ENCODE results near the gene SH3D21. TPM values are rescaled to one million over a fixed set of nuclear protein-coding genes. Genes with fewer than 3 reads are reported as not detected.

Gene SH3D21
- total and polyA plus RNA-seq, 2 of the 8 experiments (the other 6 are each of a cell fraction or from before 2014, with no cell fraction given), result 3.4 to 8.6 TPM

DNA sequence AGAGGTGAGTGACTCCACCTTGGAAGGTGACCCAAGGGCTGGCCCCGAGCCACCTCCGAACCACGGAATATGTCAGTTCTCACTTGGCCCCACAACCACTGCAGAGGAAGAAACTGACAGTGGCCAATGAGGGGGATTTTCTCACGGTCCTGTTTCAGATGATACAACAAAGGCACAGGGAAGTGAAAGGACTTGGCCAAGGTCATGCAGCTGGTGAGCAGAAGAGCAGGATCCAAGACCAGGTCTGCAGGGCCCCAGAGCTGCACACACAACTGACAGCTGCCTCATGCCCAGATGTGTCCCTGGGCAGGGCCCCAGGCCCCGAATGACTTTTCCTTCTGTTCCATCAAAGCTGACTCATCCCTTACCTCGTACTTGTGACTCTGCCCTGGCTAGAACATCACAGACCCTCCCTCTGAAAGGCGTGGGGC is 43.1 kb downstream of the SH3D21 start:
- no peaks in the 10 kb centered on the region for H3K23me2 ChIP-seq (ENCODE audit: low read depth, low read length)
- no peak overlapping the region for H2BK5ac ChIP-seq (ENCODE audit: low read depth, low read length)
- H3K4me3 ChIP-seq (ENCODE audit: extremely low read depth in 1 of 4, insufficient read depth in 2 of 4, low read depth in 3 of 4, low read length in 4 of 4), result no peak overlapping the region
- no peak overlapping the region for H3K56ac ChIP-seq (replicated peaks; ENCODE audit: insufficient read length, low read depth, low read length)
- no peak overlapping the region for H2AFZ ChIP-seq (ENCODE audit: low read length)
- H4K20me1 ChIP-seq (replicated peaks in 1 of 2; ENCODE audit: control insufficient read depth in 1 of 2, insufficient read depth in 2 of 2, low read length in 2 of 2), result peaks cover 3% of the 10 kb centered on the region in 2 experiments
- H4K91ac ChIP-seq (replicated peaks; ENCODE audit: insufficient read length, low read length), result no peak overlapping the region
- H3K27me3 ChIP-seq (replicated peaks in 1 of 4; ENCODE audit: control insufficient read depth in 3 of 4, extremely low read depth in 1 of 4, insufficient read depth in 3 of 4, low read length in 3 of 4), result no peaks in the 10 kb centered on the region
- H2BK120ac ChIP-seq (replicated peaks; ENCODE audit: low read depth, low read length), result no peak overlapping the region
- POLR2A ChIA-PET (ENCODE audit: partially characterized antibody), result interaction anchor here (0.5 to 1.6 kb wide), 5 partner anchors 11 to 73 kb away, joined by 3 to 4 read pairs (median 3); partner anchors contain the start of gene EVA1B
- no peak overlapping the region for H4K5ac ChIP-seq (ENCODE audit: insufficient read length, low read depth, low read length)
- WGBS, 2 experiments (ENCODE audit: extremely low coverage in 1 of 2, insufficient coverage in 1 of 2, insufficient read length in 1 of 2, insufficient replicate concordance in 2 of 2, low coverage in 1 of 2, low lambda C conversion rate in 2 of 2, missing lambda C conversion rate in 1 of 2), result 84% methylated on average over 7 of the region's 7 CpGs; no CpG with 5 or more reads in 1 of the 2 experiments
- no peaks in the 10 kb centered on the region for H3K79me2 ChIP-seq (ENCODE audit: control insufficient read depth in 1 of 2, insufficient read depth in 2 of 2, low read length in 2 of 2)
- H2BK15ac ChIP-seq (ENCODE audit: low read length), result no peak overlapping the region
- H3K27ac ChIP-seq (ENCODE audit: low read depth, low read length), result no peak overlapping the region
- FAIRE-seq (no peak), DNase-seq (ENCODE audit: low read depth in 1 of 2, low spot score in 2 of 2) (no peak)
- H2BK20ac ChIP-seq (ENCODE audit: low read length), result no peak overlapping the region
- H3K36me3 ChIP-seq (ENCODE audit: control insufficient read depth in 2 of 4, insufficient read depth in 4 of 4, low read length in 3 of 4), result peaks cover 2 to 21% (median 12%) of the 10 kb centered on the region in 4 experiments; a peak in 5 of 8 replicates
- no peak overlapping the region for H3K18ac ChIP-seq (ENCODE audit: extremely low read depth, low read length)
- H3K9me3 ChIP-seq (ENCODE audit: insufficient read depth in 2 of 2, low read depth in 1 of 2, low read length in 1 of 2), result no peaks in the 10 kb centered on the region
- H3K14ac ChIP-seq (ENCODE audit: insufficient read length), result no peak overlapping the region
- H2BK12ac ChIP-seq (ENCODE audit: low read depth, low read length), result no peak overlapping the region
- no peak overlapping the region for H3K4me2 ChIP-seq (ENCODE audit: insufficient read depth in 1 of 2, low read depth in 2 of 2, low read length in 2 of 2)
- H3K4ac ChIP-seq (replicated peaks; ENCODE audit: insufficient read length, low read depth, low read length), result no peak overlapping the region
- CTCF ChIA-PET (ENCODE audit: partially characterized antibody), result interaction anchor here (2.0 to 13.3 kb wide), 3 partner anchors 8 to 70 kb away, joined by 5 to 150 read pairs (median 27); no protein-coding TSS in a partner anchor
- H4K8ac ChIP-seq (ENCODE audit: extremely low read depth, insufficient read depth, low read length), result no peak overlapping the region
- H3K4me1 ChIP-seq (replicated peaks in 1 of 4; ENCODE audit: control insufficient read depth in 3 of 4, insufficient read depth in 4 of 4, low read length in 3 of 4), result peaks cover 0 to 6% (median 0%) of the 10 kb centered on the region in 4 experiments; a peak in 1 of 7 replicates
- H3K9ac ChIP-seq (replicated peaks in 1 of 4; ENCODE audit: extremely low read depth in 1 of 4, low read depth in 3 of 4, low read length in 3 of 4), result no peak overlapping the region
- H3K23ac ChIP-seq (ENCODE audit: insufficient read length), result no peak overlapping the region
- H3K79me1 ChIP-seq (ENCODE audit: low read depth, low read length), result no peaks in the 10 kb centered on the region; the same call in 1 of the 2 replicates
- H2AK5ac ChIP-seq (ENCODE audit: low read depth, low read length), result no peak overlapping the region
- no peak for TF ChIP-seq RXRA (IDR thresholded peaks at IDR 0.05; ENCODE audit: insufficient read depth, low read depth, low read length)
- TF ChIP-seq RAD21 (IDR thresholded peaks at IDR 0.05 in 1 of 2, conservative IDR thresholded peaks at IDR 0.05 in 1 of 2; ENCODE audit: low read depth in 2 of 2, low read length in 2 of 2), result no peak
- TF ChIP-seq JUND (IDR thresholded peaks at IDR 0.05; ENCODE audit: low read length), result no peak
- no peak for TF ChIP-seq KDM5A (IDR thresholded peaks at IDR 0.05; ENCODE audit: low read length)
- TF ChIP-seq KDM4A (IDR thresholded peaks at IDR 0.05; ENCODE audit: low read depth, low read length, severe bottlenecking), result no peak
- no peak for TF ChIP-seq RBBP5 (IDR thresholded peaks at IDR 0.05; ENCODE audit: borderline replicate concordance, low read depth, low read length)
- TF ChIP-seq CTBP2 (IDR thresholded peaks at IDR 0.05; ENCODE audit: borderline replicate concordance, insufficient read depth, insufficient read length, low read length), result no peak
- TF ChIP-seq TAF7 (optimal IDR thresholded peaks at IDR 0.05; ENCODE audit: borderline replicate concordance, low read depth, low read length), result no peak
- no peak for TF ChIP-seq ASH2L (IDR thresholded peaks at IDR 0.05; ENCODE audit: low read length)
- TF ChIP-seq CEBPB (IDR thresholded peaks at IDR 0.05; ENCODE audit: low read depth, low read length), result no peak
- no peak for TF ChIP-seq SIRT6 (IDR thresholded peaks at IDR 0.05; ENCODE audit: low read length)
- no peak for TF ChIP-seq SRF (IDR thresholded peaks at IDR 0.05; ENCODE audit: low read depth, low read length)
- no peak for TF ChIP-seq KDM1A (IDR thresholded peaks at IDR 0.05; ENCODE audit: borderline replicate concordance, low read length)
- no peak for TF ChIP-seq MAFK (IDR thresholded peaks at IDR 0.05; ENCODE audit: low read depth, low read length)
